WTC11 (cell line): ENCODE measurements around the gene AKAIN1. TPM values are rescaled to one million over a fixed set of nuclear protein-coding genes. Genes with fewer than 3 reads are reported as not detected.

Experiments used
- ATAC-seq: fragments of 200-7000 bp; cut with Tn5 transposase; 2 replicates; pipeline ENCODE4 v1.10.0; 2021; ENCODE audit warnings: mild to moderate bottlenecking, moderate library complexity
- CTCF ChIA-PET: fragments of 300-600 bp; sonication (Branson Sonifier 250); formaldehyde crosslinking; loops from one replicate; lab custom pipeline; 2021; ENCODE audit warnings: antibody characterized with exemption; lab: Charles Lee
- POLR2A ChIA-PET: fragments of 350-600 bp; sonication (Branson Sonifier 250); formaldehyde crosslinking; loops from one replicate; lab custom pipeline; 2021; ENCODE audit warnings: antibody characterized with exemption; lab: Charles Lee
- DNase-seq: peaks from one replicate; pipeline ENCODE4 v3.0.0; 2021; ENCODE audit warnings: low spot score
- H3K27ac Mint-ChIP-seq: 2 replicates; pipeline ENCODE4 v1.8.0; 2021; ENCODE audit warnings: mixed read lengths
- H3K27me3 Mint-ChIP-seq: 2 replicates; pipeline ENCODE4 v1.8.0; 2021; ENCODE audit warnings: low read depth, mild to moderate bottlenecking, moderate library complexity, mixed read lengths
- H3K36me3 Mint-ChIP-seq: 2 replicates; pipeline ENCODE4 v1.8.0; 2021; ENCODE audit warnings: mixed read lengths
- H3K4me1 Mint-ChIP-seq: 2 replicates; pipeline ENCODE4 v1.8.0; 2022; ENCODE audit warnings: mixed read lengths
- H3K4me3 Mint-ChIP-seq: 2 replicates; pipeline ENCODE4 v1.8.0; 2021; ENCODE audit warnings: mild to moderate bottlenecking, moderate library complexity, mixed read lengths
- H3K9me3 Mint-ChIP-seq: 2 replicates; pipeline ENCODE4 v1.8.0; 2021; ENCODE audit warnings: mixed read lengths
- AFF4 ChIP-seq: sonication (generic); formaldehyde crosslinking; IDR thresholded peaks from 2 replicates; pipeline ENCODE4 v1.8.1; 2023; ENCODE audit warnings: mild to moderate bottlenecking, missing genetic modification reagents, borderline replicate concordance
- E2F5 ChIP-seq: sonication (generic); formaldehyde crosslinking; IDR thresholded peaks from 2 replicates; pipeline ENCODE4 v1.8.1; 2022; ENCODE audit warnings: mild to moderate bottlenecking, moderate library complexity, missing genetic modification reagents
- FOXK1 ChIP-seq: sonication (generic); formaldehyde crosslinking; IDR thresholded peaks from 2 replicates; pipeline ENCODE4 v1.8.0; 2022; ENCODE audit warnings: mild to moderate bottlenecking, moderate library complexity, missing genetic modification reagents
- HMGA2 ChIP-seq: fragments of 250-450 bp; sonication (Bioruptor Pico); IDR thresholded peaks from 2 replicates; pipeline ENCODE4 v1.4.0; 2021; ENCODE audit warnings: mild to moderate bottlenecking, moderate library complexity
- IRF1 ChIP-seq: sonication (generic); formaldehyde crosslinking; IDR thresholded peaks from 2 replicates; pipeline ENCODE4 v1.8.0; 2023; ENCODE audit warnings: missing genetic modification reagents
- MXD4 ChIP-seq: fragments of 250-450 bp; sonication (Bioruptor Pico); IDR thresholded peaks from 2 replicates; pipeline ENCODE4 v1.8.0; 2021; ENCODE audit warnings: mild to moderate bottlenecking, moderate library complexity, borderline replicate concordance
- NFE2L1 ChIP-seq: sonication (generic); formaldehyde crosslinking; IDR thresholded peaks from 2 replicates; pipeline ENCODE4 v1.8.1; 2023; ENCODE audit warnings: missing genetic modification reagents
- PREB ChIP-seq: sonication (generic); formaldehyde crosslinking; IDR thresholded peaks from 2 replicates; pipeline ENCODE4 v1.8.1; 2022; ENCODE audit warnings: mild to moderate bottlenecking, missing genetic modification reagents, moderate library complexity, borderline replicate concordance
- SP1 ChIP-seq: sonication (generic); formaldehyde crosslinking; conservative IDR thresholded peaks from 2 replicates; pipeline ENCODE4 v1.8.1; 2022; ENCODE audit warnings: missing genetic modification reagents
- TEAD4 ChIP-seq: sonication (generic); formaldehyde crosslinking; IDR thresholded peaks from 2 replicates; pipeline ENCODE4 v1.8.0; 2022; ENCODE audit warnings: mild to moderate bottlenecking, missing genetic modification reagents
- TP53 ChIP-seq: sonication (generic); formaldehyde crosslinking; IDR thresholded peaks from 2 replicates; pipeline ENCODE4 v1.8.1; 2023; ENCODE audit warnings: mild to moderate bottlenecking, missing genetic modification reagents
- ZNF121 ChIP-seq: sonication (generic); formaldehyde crosslinking; IDR thresholded peaks from 2 replicates; pipeline ENCODE4 v1.8.0; 2023; ENCODE audit warnings: missing genetic modification reagents
- ZNF423 ChIP-seq: fragments of 250-450 bp; sonication (Bioruptor Pico); IDR thresholded peaks from 2 replicates; pipeline ENCODE4 v2.1.2; 2022; ENCODE audit warnings: mild to moderate bottlenecking, moderate library complexity
- ZNF425 ChIP-seq: fragments of 250-450 bp; sonication (Bioruptor Pico); conservative IDR thresholded peaks from 2 replicates; pipeline ENCODE4 v1.9.0; 2021; ENCODE audit warnings: mild to moderate bottlenecking
- total RNA-seq: library from RNA; stranded (reverse); gene quantifications from 3 replicates; pipeline ENCODE4 v1.2.3, GENCODE V29; 2021
- TF ChIP-seq, protein P1 (sequence below): fragments of 200-600 bp; IDR thresholded peaks from 2 replicates; pipeline ENCODE4 v1.8.0; 2022; ENCODE audit warnings: antibody characterized with exemption
- TF ChIP-seq, protein P2 (sequence below): fragments of 250-450 bp; sonication (Bioruptor Pico); IDR thresholded peaks from 2 replicates; pipeline ENCODE4 v1.9.0; 2021; ENCODE audit warnings: mild to moderate bottlenecking
- TF ChIP-seq, protein P3 (sequence below): sonication (generic); formaldehyde crosslinking; IDR thresholded peaks from 2 replicates; pipeline ENCODE4 v1.8.0; 2023; ENCODE audit warnings: mild to moderate bottlenecking, missing genetic modification reagents

The AKAIN1 gene
- total RNA-seq, 1 experiment from 2014 or later, result not detected

DNA sequence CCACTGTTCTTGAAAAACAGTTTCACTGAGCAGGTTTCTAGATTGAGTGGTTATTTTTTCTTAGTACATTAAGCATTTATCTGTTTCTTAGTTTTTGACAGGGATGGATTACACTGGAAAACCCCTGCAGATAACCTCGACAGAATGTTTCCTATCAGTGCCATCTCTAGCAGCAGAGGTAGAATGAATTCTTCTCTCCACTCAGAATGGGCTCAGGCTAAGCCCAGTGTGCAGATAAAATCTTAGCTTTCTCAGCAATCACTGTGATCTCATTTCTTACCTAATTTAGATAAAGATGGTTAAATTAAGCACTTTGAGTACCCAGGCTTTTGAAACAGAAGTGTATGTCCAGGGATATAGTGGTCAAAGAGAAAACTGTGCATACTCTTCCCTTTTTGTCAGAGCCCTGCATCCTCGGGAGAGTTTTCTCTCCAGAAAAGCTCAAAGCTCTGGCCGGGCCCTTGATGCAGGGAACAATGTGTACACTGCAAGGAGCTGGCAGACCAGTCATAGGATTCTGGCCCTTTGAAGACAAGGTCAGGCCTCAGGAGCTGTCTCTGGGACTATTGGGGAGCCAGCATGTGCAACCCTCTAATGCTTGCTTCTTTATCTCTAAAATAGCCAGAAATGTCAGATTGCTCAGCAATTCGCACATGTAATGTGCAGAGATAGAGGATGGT lies 10.6 kb upstream of the AKAIN1 start:
- TF ChIP-seq FOXK1 (CRISPR knock-in tag), result no peak
- TF ChIP-seq ZNF121 (CRISPR knock-in tag), result no peak
- TF ChIP-seq ZNF423 (CRISPR knock-in tag), result no peak
- TF ChIP-seq, protein P1, sequence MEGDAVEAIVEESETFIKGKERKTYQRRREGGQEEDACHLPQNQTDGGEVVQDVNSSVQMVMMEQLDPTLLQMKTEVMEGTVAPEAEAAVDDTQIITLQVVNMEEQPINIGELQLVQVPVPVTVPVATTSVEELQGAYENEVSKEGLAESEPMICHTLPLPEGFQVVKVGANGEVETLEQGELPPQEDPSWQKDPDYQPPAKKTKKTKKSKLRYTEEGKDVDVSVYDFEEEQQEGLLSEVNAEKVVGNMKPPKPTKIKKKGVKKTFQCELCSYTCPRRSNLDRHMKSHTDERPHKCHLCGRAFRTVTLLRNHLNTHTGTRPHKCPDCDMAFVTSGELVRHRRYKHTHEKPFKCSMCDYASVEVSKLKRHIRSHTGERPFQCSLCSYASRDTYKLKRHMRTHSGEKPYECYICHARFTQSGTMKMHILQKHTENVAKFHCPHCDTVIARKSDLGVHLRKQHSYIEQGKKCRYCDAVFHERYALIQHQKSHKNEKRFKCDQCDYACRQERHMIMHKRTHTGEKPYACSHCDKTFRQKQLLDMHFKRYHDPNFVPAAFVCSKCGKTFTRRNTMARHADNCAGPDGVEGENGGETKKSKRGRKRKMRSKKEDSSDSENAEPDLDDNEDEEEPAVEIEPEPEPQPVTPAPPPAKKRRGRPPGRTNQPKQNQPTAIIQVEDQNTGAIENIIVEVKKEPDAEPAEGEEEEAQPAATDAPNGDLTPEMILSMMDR, result no peak
- TF ChIP-seq, all 79 proteins: peak for 0
- H3K4me1 Mint-ChIP-seq, result no peaks in the 10 kb centered on the region
- no peak overlapping the region for H3K4me3 Mint-ChIP-seq
- no peak for DNase-seq
- H3K27me3 Mint-ChIP-seq, result peaks cover 11% of the 10 kb centered on the region
- H3K27ac Mint-ChIP-seq, result no peak overlapping the region
- ChIA-PET CTCF (no interaction called here), POLR2A (no interaction called here)
- no peaks in the 10 kb centered on the region for H3K36me3 Mint-ChIP-seq
- ATAC-seq, result no peak
- no peaks in the 10 kb centered on the region for H3K9me3 Mint-ChIP-seq

DNA sequence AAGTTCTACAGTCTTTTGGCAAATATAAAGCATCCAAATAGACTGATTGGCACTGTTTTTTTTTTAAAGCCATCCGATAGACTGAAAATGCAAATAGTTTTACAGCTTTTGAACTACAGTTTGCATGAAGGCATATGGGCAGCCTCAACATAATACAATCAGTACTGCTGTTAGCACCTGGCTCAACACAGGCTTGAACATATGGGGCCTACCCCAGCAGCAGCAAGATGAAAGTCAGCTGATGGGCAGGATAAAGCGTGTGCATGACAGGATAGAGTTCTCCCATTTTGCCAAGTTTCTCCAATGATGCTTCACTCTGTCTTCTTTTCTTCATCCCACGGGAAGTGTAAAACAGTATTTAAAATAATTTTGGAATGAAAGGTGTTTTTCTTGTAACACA lies 1.3 kb upstream of the AKAIN1 start:
- ChIA-PET CTCF (no interaction called here), POLR2A (no interaction called here)
- ATAC-seq, result no peak
- DNase-seq, result no peak
- Mint-ChIP-seq H3K36me3 (no peaks in the 10 kb centered on the region), H3K4me3 (no peak overlapping the region), H3K4me1 (peaks cover 12% of the 10 kb centered on the region), H3K27ac (no peak overlapping the region), H3K9me3 (no peaks in the 10 kb centered on the region), H3K27me3 (peaks cover 88% of the 10 kb centered on the region)
- TF ChIP-seq MXD4 (no peak), AFF4 (CRISPR knock-in tag) (no peak), HMGA2 (CRISPR knock-in tag) (no peak), NFE2L1 (CRISPR knock-in tag) (no peak), IRF1 (CRISPR knock-in tag) (no peak), ZNF423 (CRISPR knock-in tag) (no peak), TEAD4 (CRISPR knock-in tag) (no peak), ZNF425 (CRISPR knock-in tag) (no peak), E2F5 (CRISPR knock-in tag) (no peak), SP1 (CRISPR knock-in tag) (no peak), TP53 (CRISPR knock-in tag) (no peak), PREB (CRISPR knock-in tag) (no peak)
- TF ChIP-seq, protein P2, sequence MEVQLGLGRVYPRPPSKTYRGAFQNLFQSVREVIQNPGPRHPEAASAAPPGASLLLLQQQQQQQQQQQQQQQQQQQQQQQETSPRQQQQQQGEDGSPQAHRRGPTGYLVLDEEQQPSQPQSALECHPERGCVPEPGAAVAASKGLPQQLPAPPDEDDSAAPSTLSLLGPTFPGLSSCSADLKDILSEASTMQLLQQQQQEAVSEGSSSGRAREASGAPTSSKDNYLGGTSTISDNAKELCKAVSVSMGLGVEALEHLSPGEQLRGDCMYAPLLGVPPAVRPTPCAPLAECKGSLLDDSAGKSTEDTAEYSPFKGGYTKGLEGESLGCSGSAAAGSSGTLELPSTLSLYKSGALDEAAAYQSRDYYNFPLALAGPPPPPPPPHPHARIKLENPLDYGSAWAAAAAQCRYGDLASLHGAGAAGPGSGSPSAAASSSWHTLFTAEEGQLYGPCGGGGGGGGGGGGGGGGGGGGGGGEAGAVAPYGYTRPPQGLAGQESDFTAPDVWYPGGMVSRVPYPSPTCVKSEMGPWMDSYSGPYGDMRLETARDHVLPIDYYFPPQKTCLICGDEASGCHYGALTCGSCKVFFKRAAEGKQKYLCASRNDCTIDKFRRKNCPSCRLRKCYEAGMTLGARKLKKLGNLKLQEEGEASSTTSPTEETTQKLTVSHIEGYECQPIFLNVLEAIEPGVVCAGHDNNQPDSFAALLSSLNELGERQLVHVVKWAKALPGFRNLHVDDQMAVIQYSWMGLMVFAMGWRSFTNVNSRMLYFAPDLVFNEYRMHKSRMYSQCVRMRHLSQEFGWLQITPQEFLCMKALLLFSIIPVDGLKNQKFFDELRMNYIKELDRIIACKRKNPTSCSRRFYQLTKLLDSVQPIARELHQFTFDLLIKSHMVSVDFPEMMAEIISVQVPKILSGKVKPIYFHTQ, result no peak
- TF ChIP-seq, protein P3, sequence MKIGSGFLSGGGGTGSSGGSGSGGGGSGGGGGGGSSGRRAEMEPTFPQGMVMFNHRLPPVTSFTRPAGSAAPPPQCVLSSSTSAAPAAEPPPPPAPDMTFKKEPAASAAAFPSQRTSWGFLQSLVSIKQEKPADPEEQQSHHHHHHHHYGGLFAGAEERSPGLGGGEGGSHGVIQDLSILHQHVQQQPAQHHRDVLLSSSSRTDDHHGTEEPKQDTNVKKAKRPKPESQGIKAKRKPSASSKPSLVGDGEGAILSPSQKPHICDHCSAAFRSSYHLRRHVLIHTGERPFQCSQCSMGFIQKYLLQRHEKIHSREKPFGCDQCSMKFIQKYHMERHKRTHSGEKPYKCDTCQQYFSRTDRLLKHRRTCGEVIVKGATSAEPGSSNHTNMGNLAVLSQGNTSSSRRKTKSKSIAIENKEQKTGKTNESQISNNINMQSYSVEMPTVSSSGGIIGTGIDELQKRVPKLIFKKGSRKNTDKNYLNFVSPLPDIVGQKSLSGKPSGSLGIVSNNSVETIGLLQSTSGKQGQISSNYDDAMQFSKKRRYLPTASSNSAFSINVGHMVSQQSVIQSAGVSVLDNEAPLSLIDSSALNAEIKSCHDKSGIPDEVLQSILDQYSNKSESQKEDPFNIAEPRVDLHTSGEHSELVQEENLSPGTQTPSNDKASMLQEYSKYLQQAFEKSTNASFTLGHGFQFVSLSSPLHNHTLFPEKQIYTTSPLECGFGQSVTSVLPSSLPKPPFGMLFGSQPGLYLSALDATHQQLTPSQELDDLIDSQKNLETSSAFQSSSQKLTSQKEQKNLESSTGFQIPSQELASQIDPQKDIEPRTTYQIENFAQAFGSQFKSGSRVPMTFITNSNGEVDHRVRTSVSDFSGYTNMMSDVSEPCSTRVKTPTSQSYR (CRISPR knock-in tag), result no peak
